Fibroblast of upper back skin (primary cell): ENCODE results near the gene UBASH3B.

ENCODE experiments used
- DNase-seq: peaks from one replicate; pipeline ENCODE4 v3.0.0-alpha.2; 2013

UBASH3B gene

GRCh38 chr11:122681070-122681469 is 25.5 kb downstream of the UBASH3B start:
- no peak for DNase-seq

- no peak for DNase-seq
Observed at GRCh38 chr11:122681735-122682134, 26.2 kb downstream of the UBASH3B start.

- DNase-seq, result no peak
Observed at GRCh38 chr11:122682464-122682863, 26.9 kb downstream of the UBASH3B start.

- DNase-seq, result no peak
Observed at GRCh38 chr11:122685041-122685440, 29.5 kb downstream of the UBASH3B start.

GRCh38 chr11:122686111-122686510 is 30.6 kb downstream of the UBASH3B start:
- no peak for DNase-seq

GRCh38 chr11:122690384-122690783 is 34.9 kb downstream of the UBASH3B start:
- no peak for DNase-seq

- DNase-seq, result peak; percentile 61
Observed at GRCh38 chr11:122690801-122691548, 35.5 kb downstream of the UBASH3B start.

- DNase-seq, result no peak
Observed at GRCh38 chr11:122691549-122692150, 36.1 kb downstream of the UBASH3B start.

GRCh38 chr11:122692444-122692843 is 36.9 kb downstream of the UBASH3B start:
- peak; percentile 25 for DNase-seq

GRCh38 chr11:122695076-122695615 is 39.6 kb downstream of the UBASH3B start:
- DNase-seq, result no peak

- no peak for DNase-seq
Observed at GRCh38 chr11:122696662-122697061, 41.1 kb downstream of the UBASH3B start.

- peak; percentile 75 for DNase-seq
Observed at GRCh38 chr11:122697636-122698167, 42.2 kb downstream of the UBASH3B start.

- DNase-seq, result no peak
Observed at GRCh38 chr11:122698392-122698791, 42.9 kb downstream of the UBASH3B start.

GRCh38 chr11:122700666-122701065 is 45.1 kb downstream of the UBASH3B start:
- DNase-seq, result no peak

- no peak for DNase-seq
Observed at GRCh38 chr11:122701143-122701542, 45.6 kb downstream of the UBASH3B start.

- no peak for DNase-seq
Observed at GRCh38 chr11:122703541-122704272, 48.2 kb downstream of the UBASH3B start.

GRCh38 chr11:122705396-122705795 is 49.9 kb downstream of the UBASH3B start:
- no peak for DNase-seq

- DNase-seq, result peak; percentile 84
Observed at GRCh38 chr11:122706291-122707088, 51.0 kb downstream of the UBASH3B start.

GRCh38 chr11:122707111-122707510 is 51.6 kb downstream of the UBASH3B start:
- no peak for DNase-seq

- DNase-seq, result no peak
Observed at GRCh38 chr11:122707901-122708300, 52.4 kb downstream of the UBASH3B start.

GRCh38 chr11:122709039-122709760 is 53.7 kb downstream of the UBASH3B start:
- DNase-seq, result peak; percentile 67

- no peak for DNase-seq
Observed at GRCh38 chr11:122711362-122711761, 55.8 kb downstream of the UBASH3B start.
